ENCODE measurements around the gene DPH7. TPM values are rescaled to one million over a fixed set of nuclear protein-coding genes. Genes with fewer than 3 reads are reported as not detected.
"Not testable (repeated sequence)": the region's sequence is repeated elsewhere in the genome, so short reads cannot be mapped to it uniquely, and the experiment has no call there.

The DPH7 gene
- total RNA-seq, 1 donor from 2014 or later: 32.2 TPM

DNA sequence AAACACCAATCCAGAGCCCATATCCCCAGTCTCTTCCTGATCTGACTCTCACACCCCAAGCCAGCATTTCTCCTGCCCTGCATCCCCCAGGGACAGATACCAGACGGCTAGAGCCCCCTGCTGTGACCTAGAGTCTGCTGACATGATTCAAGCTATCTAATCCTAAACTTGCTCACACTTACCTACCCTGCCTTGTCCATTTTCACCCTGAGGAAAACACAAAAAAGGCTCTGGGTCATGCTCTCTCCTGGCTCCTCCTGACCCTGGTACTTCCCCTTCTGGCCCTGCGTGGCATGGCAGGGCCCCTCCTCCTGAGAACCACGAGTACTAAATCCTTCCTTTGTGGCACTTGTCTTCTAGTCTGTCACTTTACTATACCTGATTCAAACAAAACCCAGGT, 23.9 kb upstream of the DPH7 start:
- DNase-seq (ENCODE audit: low spot score): no peak
- H3K27me3 Mint-ChIP-seq (ENCODE audit: unreplicated experiment): peaks cover 9% of the 10 kb centered on the region
- TF ChIP-seq, protein P1, sequence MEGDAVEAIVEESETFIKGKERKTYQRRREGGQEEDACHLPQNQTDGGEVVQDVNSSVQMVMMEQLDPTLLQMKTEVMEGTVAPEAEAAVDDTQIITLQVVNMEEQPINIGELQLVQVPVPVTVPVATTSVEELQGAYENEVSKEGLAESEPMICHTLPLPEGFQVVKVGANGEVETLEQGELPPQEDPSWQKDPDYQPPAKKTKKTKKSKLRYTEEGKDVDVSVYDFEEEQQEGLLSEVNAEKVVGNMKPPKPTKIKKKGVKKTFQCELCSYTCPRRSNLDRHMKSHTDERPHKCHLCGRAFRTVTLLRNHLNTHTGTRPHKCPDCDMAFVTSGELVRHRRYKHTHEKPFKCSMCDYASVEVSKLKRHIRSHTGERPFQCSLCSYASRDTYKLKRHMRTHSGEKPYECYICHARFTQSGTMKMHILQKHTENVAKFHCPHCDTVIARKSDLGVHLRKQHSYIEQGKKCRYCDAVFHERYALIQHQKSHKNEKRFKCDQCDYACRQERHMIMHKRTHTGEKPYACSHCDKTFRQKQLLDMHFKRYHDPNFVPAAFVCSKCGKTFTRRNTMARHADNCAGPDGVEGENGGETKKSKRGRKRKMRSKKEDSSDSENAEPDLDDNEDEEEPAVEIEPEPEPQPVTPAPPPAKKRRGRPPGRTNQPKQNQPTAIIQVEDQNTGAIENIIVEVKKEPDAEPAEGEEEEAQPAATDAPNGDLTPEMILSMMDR (IDR thresholded peaks at IDR 0.05; ENCODE audit: unreplicated experiment): no peak
- H3K36me3 Mint-ChIP-seq (ENCODE audit: low read depth, unreplicated experiment): no peaks in the 10 kb centered on the region
- no peaks in the 10 kb centered on the region for H3K9me3 Mint-ChIP-seq (ENCODE audit: unreplicated experiment)
- peak overlapping the region; percentile 19 for H3K4me3 Mint-ChIP-seq (ENCODE audit: unreplicated experiment)
- H3K4me1 Mint-ChIP-seq (ENCODE audit: unreplicated experiment): peaks cover 4% of the 10 kb centered on the region
- H3K27ac Mint-ChIP-seq (ENCODE audit: unreplicated experiment): peak overlapping the region; percentile 12

DNA sequence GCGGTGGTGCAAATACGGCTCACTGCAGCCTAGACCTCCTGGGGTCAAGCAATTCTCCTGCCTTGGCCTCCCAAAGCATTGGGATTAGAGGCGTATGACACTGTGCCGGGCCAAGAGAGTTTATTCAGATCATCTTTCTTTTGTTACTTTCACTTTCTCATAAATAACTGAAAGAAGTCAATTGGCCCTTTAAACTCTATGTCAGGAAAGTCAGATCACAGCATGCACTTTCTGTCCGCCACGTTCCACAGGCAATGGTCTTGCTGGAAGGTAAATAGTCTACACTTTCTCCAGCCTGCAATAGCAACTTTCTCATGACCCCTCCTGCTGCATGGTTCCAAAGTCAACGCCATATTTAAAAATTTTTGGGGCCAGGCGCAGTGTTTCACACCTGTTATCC, 20.2 kb upstream of the DPH7 start:
- H3K27me3 Mint-ChIP-seq (ENCODE audit: unreplicated experiment): peaks cover 4% of the 10 kb centered on the region
- no peak for DNase-seq (ENCODE audit: low spot score)
- TF ChIP-seq, protein P1 (IDR thresholded peaks at IDR 0.05; ENCODE audit: unreplicated experiment): no peak
- H3K36me3 Mint-ChIP-seq (ENCODE audit: low read depth, unreplicated experiment): no peaks in the 10 kb centered on the region
- H3K9me3 Mint-ChIP-seq (ENCODE audit: unreplicated experiment): no peaks in the 10 kb centered on the region
- H3K4me3 Mint-ChIP-seq (ENCODE audit: unreplicated experiment): no peak overlapping the region
- H3K27ac Mint-ChIP-seq (ENCODE audit: unreplicated experiment): no peak overlapping the region
- no peaks in the 10 kb centered on the region for H3K4me1 Mint-ChIP-seq (ENCODE audit: unreplicated experiment)

DNA sequence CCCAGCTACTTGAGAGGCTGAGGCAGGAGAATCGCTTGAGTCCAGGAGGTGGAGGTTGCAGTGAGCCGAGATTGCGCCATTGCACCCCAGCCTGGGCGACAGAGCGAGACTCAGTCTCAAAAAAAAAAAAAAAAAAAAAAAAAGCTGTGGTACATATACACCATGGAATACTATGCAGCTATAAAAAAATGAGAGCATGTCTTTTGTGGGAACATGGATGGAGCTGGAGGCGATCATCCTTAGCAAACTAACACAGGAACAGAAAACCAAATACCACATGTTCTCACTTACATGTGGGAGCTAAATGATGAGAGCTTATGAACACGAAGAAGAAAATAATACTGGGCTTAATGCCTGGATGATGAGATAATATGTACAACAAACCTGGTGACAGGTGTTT, 17.9 kb upstream of the DPH7 start:
- H3K27ac Mint-ChIP-seq (ENCODE audit: unreplicated experiment); H3K27me3 Mint-ChIP-seq (ENCODE audit: unreplicated experiment); DNase-seq (ENCODE audit: low spot score); H3K9me3 Mint-ChIP-seq (ENCODE audit: unreplicated experiment); H3K4me1 Mint-ChIP-seq (ENCODE audit: unreplicated experiment); H3K4me3 Mint-ChIP-seq (ENCODE audit: unreplicated experiment); H3K36me3 Mint-ChIP-seq (ENCODE audit: low read depth, unreplicated experiment): not testable (repeated sequence)

DNA sequence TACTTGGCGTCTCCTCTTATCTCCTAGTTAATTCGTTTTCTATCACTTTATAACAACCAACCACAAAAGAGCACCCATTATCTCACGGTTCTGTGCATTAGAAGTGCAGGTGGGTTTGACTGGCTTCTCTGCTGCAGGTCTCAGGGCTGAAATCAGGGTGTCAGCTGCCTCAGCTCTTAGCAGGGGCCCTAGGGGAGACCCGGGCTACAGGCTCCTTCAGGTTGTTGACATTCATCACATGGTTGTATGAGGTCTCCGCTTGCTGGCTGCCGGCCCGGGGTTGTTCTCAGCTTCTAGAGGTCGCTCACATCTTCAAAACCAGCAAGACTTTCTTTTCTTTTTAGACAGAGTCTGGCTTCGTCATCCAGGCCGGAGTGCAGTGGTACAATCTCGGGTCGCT, 14.5 kb upstream of the DPH7 start:
- no peak overlapping the region for H3K4me3 Mint-ChIP-seq (ENCODE audit: unreplicated experiment)
- peaks cover under 1% of the 10 kb centered on the region for H3K36me3 Mint-ChIP-seq (ENCODE audit: low read depth, unreplicated experiment)
- no peaks in the 10 kb centered on the region for H3K9me3 Mint-ChIP-seq (ENCODE audit: unreplicated experiment)
- TF ChIP-seq, protein P1 (IDR thresholded peaks at IDR 0.05; ENCODE audit: unreplicated experiment): no peak
- H3K27me3 Mint-ChIP-seq (ENCODE audit: unreplicated experiment): peaks cover 6% of the 10 kb centered on the region
- no peak for DNase-seq (ENCODE audit: low spot score)
- no peak overlapping the region for H3K27ac Mint-ChIP-seq (ENCODE audit: unreplicated experiment)
- H3K4me1 Mint-ChIP-seq (ENCODE audit: unreplicated experiment): no peaks in the 10 kb centered on the region

DNA sequence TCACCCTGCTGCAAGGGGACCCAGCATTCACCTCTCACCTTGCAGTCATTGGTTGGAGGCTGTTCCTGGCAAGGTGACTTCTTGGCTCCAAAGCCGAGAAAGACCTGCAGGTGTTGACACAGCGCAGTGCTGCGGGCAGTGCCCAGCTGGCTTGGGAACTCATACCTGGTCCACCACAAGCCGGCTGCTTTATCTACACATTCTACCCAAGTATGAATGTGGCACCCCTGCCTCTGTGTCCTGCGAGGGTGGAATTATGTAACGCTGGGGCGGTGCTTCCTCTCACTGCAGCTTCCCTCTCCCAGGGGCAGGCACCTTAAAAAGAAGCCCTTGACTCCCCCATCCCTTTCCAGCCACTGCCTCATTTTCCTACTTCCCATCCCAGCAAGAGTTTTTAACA, 14.0 kb upstream of the DPH7 start:
- Mint-ChIP-seq H3K4me3 (ENCODE audit: unreplicated experiment) (no peak overlapping the region), H3K27me3 (ENCODE audit: unreplicated experiment) (peaks cover 11% of the 10 kb centered on the region), H3K9me3 (ENCODE audit: unreplicated experiment) (no peaks in the 10 kb centered on the region), H3K27ac (ENCODE audit: unreplicated experiment) (no peak overlapping the region), H3K4me1 (ENCODE audit: unreplicated experiment) (no peaks in the 10 kb centered on the region), H3K36me3 (ENCODE audit: low read depth, unreplicated experiment) (peaks cover 4% of the 10 kb centered on the region)
- DNase-seq (ENCODE audit: low spot score): no peak
- TF ChIP-seq, protein P1 (IDR thresholded peaks at IDR 0.05; ENCODE audit: unreplicated experiment): no peak
